GM12878 (cell line): ENCODE measurements around the gene MYL6B. TPM values are rescaled to one million over a fixed set of nuclear protein-coding genes. Genes with fewer than 3 reads are reported as not detected.

Experiments used
- ATF2 ChIP-seq: IDR thresholded peaks from 2 replicates; pipeline ENCODE4 v1.6.1; 2012; ENCODE audit warnings: low read length, inconsistent platforms
- ATF3 ChIP-seq: IDR thresholded peaks from 2 replicates; pipeline ENCODE4 v1.6.1; 2011; ENCODE audit warnings: low read depth, mild to moderate bottlenecking, low read length, moderate library complexity, borderline replicate concordance; ENCODE audit errors: extremely low read depth
- BHLHE40 ChIP-seq, 2 experiments: fragments of 450-650 bp in 1 of 2; IDR thresholded peaks; 2 replicates each; pipeline ENCODE4 v1.6.1; 2011 to 2017; ENCODE audit warnings: low read depth in 2 of 2, borderline replicate concordance in 1 of 2, improper control_type of control experiment in 1 of 2, low read length in 1 of 2, mild to moderate bottlenecking in 1 of 2
- CBX5 ChIP-seq: sonication (generic); IDR thresholded peaks from 2 replicates; pipeline ENCODE4 v1.6.1; 2016; ENCODE audit warnings: low read depth, moderate library complexity, mild to moderate bottlenecking, inconsistent platforms
- CREB1 ChIP-seq: IDR thresholded peaks from 2 replicates; pipeline ENCODE4 v1.6.1; 2012; ENCODE audit warnings: low read depth, mild to moderate bottlenecking, inconsistent platforms
- DPF2 ChIP-seq: fragments of 450-650 bp; IDR thresholded peaks from 2 replicates; pipeline ENCODE4 v1.6.1; 2017; ENCODE audit warnings: mild to moderate bottlenecking
- HDAC2 ChIP-seq: fragments of 200-600 bp; sonication (generic); IDR thresholded peaks from 2 replicates; pipeline ENCODE4 v1.6.1; 2017
- HDGF ChIP-seq: fragments of 450-650 bp; IDR thresholded peaks from 2 replicates; pipeline ENCODE4 v1.6.1; 2016; ENCODE audit warnings: antibody characterized with exemption
- IRF3 ChIP-seq: fragments of 450-650 bp; IDR thresholded peaks from 2 replicates; pipeline ENCODE4 v1.6.1; 2014; ENCODE audit warnings: mild to moderate bottlenecking
- KAT2A ChIP-seq: conservative IDR thresholded peaks from 2 replicates; pipeline ENCODE4 v1.6.1; 2011; ENCODE audit warnings: low read depth, low read length; ENCODE audit not compliant: control insufficient read depth
- MAX ChIP-seq: IDR thresholded peaks from 2 replicates; pipeline ENCODE4 v1.6.1; 2012; ENCODE audit warnings: low read depth, low read length, improper control_type of control experiment
- MEF2A ChIP-seq: IDR thresholded peaks from 2 replicates; pipeline ENCODE4 v1.6.1; 2011; ENCODE audit warnings: low read depth, mild to moderate bottlenecking, low read length, moderate library complexity; ENCODE audit not compliant: insufficient read depth
- MYC ChIP-seq: IDR thresholded peaks from 2 replicates; pipeline ENCODE4 v1.6.1; 2011; ENCODE audit warnings: mild to moderate bottlenecking, low read length, moderate library complexity, inconsistent platforms; ENCODE audit not compliant: insufficient read depth, insufficient replicate concordance, insufficient read length, severe bottlenecking
- NBN ChIP-seq: fragments of 450-650 bp; IDR thresholded peaks from 2 replicates; pipeline ENCODE4 v1.6.1; 2016
- NFIC ChIP-seq: IDR thresholded peaks from 2 replicates; pipeline ENCODE4 v1.6.1; 2012; ENCODE audit warnings: low read depth, mild to moderate bottlenecking, inconsistent platforms, low read length, moderate library complexity
- NR2F1 ChIP-seq: fragments of 450-650 bp; conservative IDR thresholded peaks from 2 replicates; pipeline ENCODE4 v1.6.1; 2017; ENCODE audit warnings: mild to moderate bottlenecking
- PKNOX1 ChIP-seq: fragments of 450-650 bp; IDR thresholded peaks from 2 replicates; pipeline ENCODE4 v1.6.1; 2016; ENCODE audit warnings: mild to moderate bottlenecking
- POLR2A ChIP-seq: IDR thresholded peaks from 2 replicates; pipeline ENCODE4 v1.6.1; 2011; ENCODE audit warnings: low read depth, mild to moderate bottlenecking, low read length
- POLR2AphosphoS5 ChIP-seq: IDR thresholded peaks from 2 replicates; pipeline ENCODE4 v1.6.1; 2011; ENCODE audit warnings: mild to moderate bottlenecking, low read length, inconsistent platforms
- RELB ChIP-seq: fragments of 450-650 bp; IDR thresholded peaks from 2 replicates; pipeline ENCODE4 v1.6.1; 2017; ENCODE audit warnings: low read depth, mild to moderate bottlenecking, moderate library complexity
- RUNX3 ChIP-seq: IDR thresholded peaks from 2 replicates; pipeline ENCODE4 v1.6.1; 2012; ENCODE audit warnings: low read length, inconsistent platforms
- SREBF1 ChIP-seq: IDR thresholded peaks from 2 replicates; pipeline ENCODE4 v1.6.1; 2012; ENCODE audit warnings: mild to moderate bottlenecking, low read length
- ZBTB4 ChIP-seq: fragments of 450-650 bp; formaldehyde crosslinking; IDR thresholded peaks from 2 replicates; pipeline ENCODE4 v1.4.0; 2022; ENCODE audit warnings: mild to moderate bottlenecking, moderate library complexity
- ZNF207 ChIP-seq: fragments of 450-650 bp; IDR thresholded peaks from 2 replicates; pipeline ENCODE4 v1.6.1; 2014; ENCODE audit warnings: antibody characterized with exemption, mild to moderate bottlenecking, borderline replicate concordance
- polyA plus RNA-seq, 11 experiments: library from polyadenylated mRNA; depleted of rRNA in 4 of 11; unstranded in 6 of 11; stranded (reverse) in 5 of 11; fragments of >200 nt; fragmentation: Nextera tagmentation in 4 of 11; fragmentation: Illumina TruSeq in 1 of 11; extraction: Ambion mirVana in 4 of 11; extraction: Trizol in 1 of 11; gene quantifications; 1 replicate in 1 of 11; 2 replicates in 10 of 11; pipeline versions ENCODE4 v1.2.1 to v1.2.3, GENCODE V29; 2011 to 2016; ENCODE audit warnings: inconsistent platforms in 2 of 11, missing spikeins in 2 of 11, low read depth in 1 of 11
- total RNA-seq, 4 experiments: library from RNA; depleted of rRNA in 3 of 4; stranded (reverse); fragments of >200 nt in 3 of 4; fragmentation: Illumina TruSeq in 1 of 4; extraction: Trizol in 1 of 4; gene quantifications; 2 replicates each; pipeline versions ENCODE4 v1.2.1 to v1.2.3, GENCODE V29; 2013 to 2021

The MYL6B gene
- total and polyA plus RNA-seq, 10 of the 15 experiments (the other 5 are each of a cell fraction or from before 2014, with no cell fraction given): 75.5 to 153 (median 114) TPM

GRCh38 chr12:56151672-56152131 is 685 bp upstream of the MYL6B start (continued):
- TF ChIP-seq PKNOX1 (0 out of 2 replicates have a peak, but pooled peaks have one; percentile 13), ATF3 (no peak), BHLHE40 (IDR thresholded peaks at IDR 0.05; ENCODE audit: borderline replicate concordance in 1 of 2, low read depth in 2 of 2, low read length in 1 of 2) (no peak), NBN (no peak), RUNX3 (no peak), CREB1 (0 out of 2 replicates have a peak, but pooled peaks have one; percentile 17), NR2F1 (no peak), ZBTB4 (no peak), ZNF207 (no peak), IRF3 (no peak), POLR2A (peak; percentile 46; the same call in 1 of the 2 replicates), MAX (no peak), HDAC2 (no peak), MEF2A (no peak), ATF2 (no peak), RELB (no peak), HDGF (0 out of 2 replicates have a peak, but pooled peaks have one; percentile 17), KAT2A (no peak), DPF2 (no peak), SREBF1 (no peak), NFIC (no peak), POLR2AphosphoS5 (no peak), MYC (no peak), CBX5 (no peak)
